Astrocyte (in vitro differentiated cells and primary cell): ENCODE data around the gene IKBKG. TPM values are rescaled to one million over a fixed set of nuclear protein-coding genes. Genes with fewer than 3 reads are reported as not detected.

Experiments used
- DNase-seq: peaks from one replicate; pipeline ENCODE4 v3.0.0-alpha.2; 2010; ENCODE audit warnings: low read depth
- FAIRE-seq: peaks from 2 replicates; lab custom pipeline; 2011; peaks lifted over from hg19 to GRCh38; lab: Jason Lieb, UNC
- H2AFZ ChIP-seq: 2 replicates; pipeline ENCODE4 v1.6.0; 2012; ENCODE audit warnings: low read depth, low read length, inconsistent platforms
- H3K27ac ChIP-seq: 2 replicates; pipeline ENCODE4 v1.5.1; 2011; ENCODE audit warnings: low read depth, low read length, inconsistent platforms
- H3K27me3 ChIP-seq: 2 replicates; pipeline ENCODE4 v1.6.0; 2011; ENCODE audit warnings: low read length, inconsistent platforms; ENCODE audit not compliant: insufficient read depth
- H3K36me3 ChIP-seq: 2 replicates; pipeline ENCODE4 v1.5.1; 2011; ENCODE audit warnings: low read length, inconsistent platforms; ENCODE audit not compliant: insufficient read depth
- H3K4me1 ChIP-seq: 2 replicates; pipeline ENCODE4 v1.5.1; 2011; ENCODE audit warnings: low read length, inconsistent platforms; ENCODE audit not compliant: insufficient read depth
- H3K4me2 ChIP-seq: 2 replicates; pipeline ENCODE4 v1.6.0; 2012; ENCODE audit warnings: low read length, inconsistent platforms
- H3K4me3 ChIP-seq: 2 replicates; pipeline ENCODE4 v1.5.1; 2011; ENCODE audit warnings: low read depth, mild to moderate bottlenecking, low read length, inconsistent platforms; ENCODE audit not compliant: insufficient read depth
- H3K79me2 ChIP-seq: 2 replicates; pipeline ENCODE4 v1.6.0; 2012; ENCODE audit warnings: mild to moderate bottlenecking, low read length, inconsistent platforms; ENCODE audit not compliant: insufficient read depth
- H3K9ac ChIP-seq: 2 replicates; pipeline ENCODE4 v1.6.0; 2012; ENCODE audit warnings: mild to moderate bottlenecking, low read length, inconsistent platforms
- H3K9me3 ChIP-seq: 2 replicates; pipeline ENCODE4 v1.5.1; 2012; ENCODE audit warnings: low read depth, mild to moderate bottlenecking, low read length, inconsistent platforms; ENCODE audit not compliant: insufficient read depth
- H4K20me1 ChIP-seq: 2 replicates; pipeline ENCODE4 v1.6.0; 2012; ENCODE audit warnings: low read length, inconsistent platforms; ENCODE audit not compliant: insufficient read depth
- H3K27ac Mint-ChIP-seq: one replicate; pipeline ENCODE4 v1.8.0; 2021; ENCODE audit warnings: mild to moderate bottlenecking, mixed read lengths; ENCODE audit not compliant: unreplicated experiment
- H3K27me3 Mint-ChIP-seq: one replicate; pipeline ENCODE4 v1.8.0; 2021; ENCODE audit warnings: low read depth, mixed read lengths; ENCODE audit not compliant: unreplicated experiment
- H3K36me3 Mint-ChIP-seq: one replicate; pipeline ENCODE4 v1.8.0; 2021; ENCODE audit warnings: low read depth, mixed read lengths; ENCODE audit not compliant: unreplicated experiment
- H3K4me1 Mint-ChIP-seq: one replicate; pipeline ENCODE4 v1.8.0; 2021; ENCODE audit warnings: low read depth, mixed read lengths; ENCODE audit not compliant: unreplicated experiment
- H3K4me3 Mint-ChIP-seq: one replicate; pipeline ENCODE4 v1.8.0; 2021; ENCODE audit warnings: mild to moderate bottlenecking, moderate library complexity, mixed read lengths; ENCODE audit not compliant: unreplicated experiment
- H3K9me3 Mint-ChIP-seq: one replicate; pipeline ENCODE4 v1.8.0; 2021; ENCODE audit warnings: mild to moderate bottlenecking, mixed read lengths; ENCODE audit not compliant: unreplicated experiment
- EZH2 ChIP-seq: IDR thresholded peaks from 2 replicates; pipeline ENCODE4 v1.6.1; 2012; ENCODE audit warnings: mild to moderate bottlenecking, low read length, inconsistent platforms; ENCODE audit not compliant: insufficient read depth
- total RNA-seq: library from RNA; stranded (reverse); gene quantifications from 2 replicates; pipeline ENCODE4 v1.2.1, GENCODE V29; 2021
- TF ChIP-seq, protein P1 (sequence below): IDR thresholded peaks from 2 replicates; pipeline ENCODE4 v1.5.1; 2011; ENCODE audit warnings: low read depth, mild to moderate bottlenecking, inconsistent platforms, low read length, moderate library complexity; ENCODE audit not compliant: insufficient read depth

The IKBKG gene
- total RNA-seq, 1 donor from 2014 or later = 21.4 TPM

DNA sequence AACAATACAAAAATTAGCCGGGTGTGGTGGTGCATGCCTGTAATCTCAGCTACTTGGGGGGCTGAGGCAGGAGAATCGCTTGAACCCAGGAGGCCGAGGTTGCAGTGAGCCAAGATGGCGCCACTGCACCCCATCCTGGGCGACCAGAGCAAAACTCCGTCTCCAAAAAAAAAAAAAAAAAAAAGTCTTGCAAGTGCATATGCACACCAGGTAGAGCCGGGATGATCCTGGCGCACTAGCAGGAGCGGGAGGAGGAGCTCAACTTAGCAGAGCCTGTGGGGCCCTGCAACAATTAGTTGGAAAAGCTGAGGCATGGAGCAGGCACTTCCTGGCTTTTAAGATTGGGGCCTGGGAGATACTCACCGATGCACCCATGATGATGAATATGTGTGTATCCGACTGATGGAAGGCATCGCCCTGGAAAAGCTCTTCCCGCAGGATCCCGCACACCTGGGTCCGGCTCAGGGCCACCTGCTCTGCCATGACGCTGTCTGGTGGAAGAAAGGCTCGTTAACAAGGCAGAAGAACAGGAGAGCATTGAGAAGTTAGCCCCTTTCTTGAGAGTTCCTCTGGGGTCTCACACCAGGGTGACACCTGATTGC is 1.6 kb upstream of the IKBKG start:
- H3K9me3 Mint-ChIP-seq = no peaks in the 10 kb centered on the region
- H4K20me1 ChIP-seq = peaks cover 18% of the 10 kb centered on the region
- peaks cover 47% of the 10 kb centered on the region for H3K79me2 ChIP-seq
- FAIRE-seq (no peak), DNase-seq (no peak)
- peak overlapping the region; percentile 94 for H3K4me3 ChIP-seq
- peak overlapping the region; percentile 83 for H3K9ac ChIP-seq
- no peak for TF ChIP-seq EZH2
- TF ChIP-seq, protein P1, sequence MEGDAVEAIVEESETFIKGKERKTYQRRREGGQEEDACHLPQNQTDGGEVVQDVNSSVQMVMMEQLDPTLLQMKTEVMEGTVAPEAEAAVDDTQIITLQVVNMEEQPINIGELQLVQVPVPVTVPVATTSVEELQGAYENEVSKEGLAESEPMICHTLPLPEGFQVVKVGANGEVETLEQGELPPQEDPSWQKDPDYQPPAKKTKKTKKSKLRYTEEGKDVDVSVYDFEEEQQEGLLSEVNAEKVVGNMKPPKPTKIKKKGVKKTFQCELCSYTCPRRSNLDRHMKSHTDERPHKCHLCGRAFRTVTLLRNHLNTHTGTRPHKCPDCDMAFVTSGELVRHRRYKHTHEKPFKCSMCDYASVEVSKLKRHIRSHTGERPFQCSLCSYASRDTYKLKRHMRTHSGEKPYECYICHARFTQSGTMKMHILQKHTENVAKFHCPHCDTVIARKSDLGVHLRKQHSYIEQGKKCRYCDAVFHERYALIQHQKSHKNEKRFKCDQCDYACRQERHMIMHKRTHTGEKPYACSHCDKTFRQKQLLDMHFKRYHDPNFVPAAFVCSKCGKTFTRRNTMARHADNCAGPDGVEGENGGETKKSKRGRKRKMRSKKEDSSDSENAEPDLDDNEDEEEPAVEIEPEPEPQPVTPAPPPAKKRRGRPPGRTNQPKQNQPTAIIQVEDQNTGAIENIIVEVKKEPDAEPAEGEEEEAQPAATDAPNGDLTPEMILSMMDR = no peak
- H3K27ac ChIP-seq = no peak overlapping the region
- H3K27me3 Mint-ChIP-seq = no peaks in the 10 kb centered on the region
- peak overlapping the region; percentile 83 for H3K4me3 Mint-ChIP-seq
- H3K9me3 ChIP-seq = no peaks in the 10 kb centered on the region
- peak overlapping the region; percentile 100 for H3K4me2 ChIP-seq
- H3K4me1 Mint-ChIP-seq = peaks cover 9% of the 10 kb centered on the region
- no peaks in the 10 kb centered on the region for H3K27me3 ChIP-seq
- no peak overlapping the region for H3K27ac Mint-ChIP-seq
- H3K4me1 ChIP-seq = peaks cover 38% of the 10 kb centered on the region
- peaks cover 3% of the 10 kb centered on the region for H3K36me3 Mint-ChIP-seq
- H2AFZ ChIP-seq = no peak overlapping the region
- H3K36me3 ChIP-seq = no peaks in the 10 kb centered on the region

- H3K4me3 Mint-ChIP-seq = peak within 1 kb of the TSS; percentile 95
- H3K27ac Mint-ChIP-seq = peak within 1 kb of the TSS; percentile 93
- peaks cover 3% of the 10 kb centered on the region for H3K36me3 Mint-ChIP-seq
- FAIRE-seq = no peak
- peaks cover 9% of the 10 kb centered on the region for H3K4me1 Mint-ChIP-seq
- H3K27me3 ChIP-seq = no peaks in the 10 kb centered on the region
- peaks cover 18% of the 10 kb centered on the region for H4K20me1 ChIP-seq
- H3K9me3 Mint-ChIP-seq = no peaks in the 10 kb centered on the region
- peak within 1 kb of the TSS; percentile 83 for H2AFZ ChIP-seq
- peak within 1 kb of the TSS; percentile 98 for H3K9ac ChIP-seq
- peak within 1 kb of the TSS; percentile 89 for H3K27ac ChIP-seq
- H3K9me3 ChIP-seq = no peaks in the 10 kb centered on the region
- H3K4me1 ChIP-seq = peaks cover 30% of the 10 kb centered on the region
- no peak for DNase-seq
- H3K27me3 Mint-ChIP-seq = no peaks in the 10 kb centered on the region
- H3K4me3 ChIP-seq = peak within 1 kb of the TSS; percentile 94
- TF ChIP-seq, protein P1 = no peak
- no peak for TF ChIP-seq EZH2
- H3K4me2 ChIP-seq = peak within 1 kb of the TSS; percentile 100
- no peaks in the 10 kb centered on the region for H3K36me3 ChIP-seq
- peaks cover 53% of the 10 kb centered on the region for H3K79me2 ChIP-seq
Measured at GRCh38 chrX:154546354-154547244, 821 bp upstream of the IKBKG start, which contains the start of gene G6PD. TSS of gene G6PD (minus strand) at chrX:154546846. CDS start at chrX:154546155, 691 bp downstream.
